ENCODE measurements around the gene BARX2. TPM values are rescaled to one million over a fixed set of nuclear protein-coding genes. Genes with fewer than 3 reads are reported as not detected.

The BARX2 gene
- total and polyA plus RNA-seq, 9 donors, result 0.06 to 6.2 (median 0.35) TPM; not detected in 4

GRCh38 chr11:129453293-129453721, 77.7 kb downstream of the BARX2 start:
- Histone ChIP-seq H3K4me3 (no peak overlapping the region), H3K4me1 (ENCODE audit: insufficient read depth) (no peaks in the 10 kb centered on the region), H3K27ac (no peak overlapping the region), H3K27me3 (no peaks in the 10 kb centered on the region), H3K9me3 (no peaks in the 10 kb centered on the region), H3K36me3 (no peaks in the 10 kb centered on the region)
- no peak for TF ChIP-seq POLR2A (IDR thresholded peaks at IDR 0.05)
- TF ChIP-seq, protein P1, sequence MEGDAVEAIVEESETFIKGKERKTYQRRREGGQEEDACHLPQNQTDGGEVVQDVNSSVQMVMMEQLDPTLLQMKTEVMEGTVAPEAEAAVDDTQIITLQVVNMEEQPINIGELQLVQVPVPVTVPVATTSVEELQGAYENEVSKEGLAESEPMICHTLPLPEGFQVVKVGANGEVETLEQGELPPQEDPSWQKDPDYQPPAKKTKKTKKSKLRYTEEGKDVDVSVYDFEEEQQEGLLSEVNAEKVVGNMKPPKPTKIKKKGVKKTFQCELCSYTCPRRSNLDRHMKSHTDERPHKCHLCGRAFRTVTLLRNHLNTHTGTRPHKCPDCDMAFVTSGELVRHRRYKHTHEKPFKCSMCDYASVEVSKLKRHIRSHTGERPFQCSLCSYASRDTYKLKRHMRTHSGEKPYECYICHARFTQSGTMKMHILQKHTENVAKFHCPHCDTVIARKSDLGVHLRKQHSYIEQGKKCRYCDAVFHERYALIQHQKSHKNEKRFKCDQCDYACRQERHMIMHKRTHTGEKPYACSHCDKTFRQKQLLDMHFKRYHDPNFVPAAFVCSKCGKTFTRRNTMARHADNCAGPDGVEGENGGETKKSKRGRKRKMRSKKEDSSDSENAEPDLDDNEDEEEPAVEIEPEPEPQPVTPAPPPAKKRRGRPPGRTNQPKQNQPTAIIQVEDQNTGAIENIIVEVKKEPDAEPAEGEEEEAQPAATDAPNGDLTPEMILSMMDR (IDR thresholded peaks at IDR 0.05), result no peak
- no peak for TF ChIP-seq EP300 (IDR thresholded peaks at IDR 0.05)
- DNase-seq, result no peak
- WGBS, 3 donors, result 36 to 38% (median 38%) methylated on average over 6 of the region's 6 CpGs
- intact Hi-C loops (cut with DNase I), result no loop called here

DNA sequence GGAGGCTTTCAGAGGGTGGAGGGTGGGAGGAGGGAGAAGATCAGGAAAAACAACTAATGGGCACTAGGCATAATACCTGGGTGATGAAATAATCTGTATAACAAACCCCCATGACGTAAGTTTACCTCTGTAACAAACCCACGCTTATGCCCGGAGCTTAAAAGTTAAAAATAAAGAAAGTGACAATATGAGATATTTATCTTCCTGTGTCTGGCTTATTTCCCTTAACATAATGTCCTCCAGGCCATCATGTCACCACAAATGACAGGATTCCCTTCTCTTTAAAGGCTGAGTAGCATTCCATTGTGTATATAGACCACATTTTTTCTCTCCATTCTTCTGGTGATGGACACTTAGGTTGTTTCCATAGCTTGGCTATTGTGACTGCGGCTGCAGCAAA, 79.5 kb downstream of the BARX2 start:
- WGBS, 3 donors, result 87 to 95% (median 87%) methylated on average over 4 of the region's 4 CpGs
- no peak for DNase-seq
- TF ChIP-seq EP300 (IDR thresholded peaks at IDR 0.05), result no peak
- TF ChIP-seq, protein P1 (IDR thresholded peaks at IDR 0.05), result no peak
- no peak for TF ChIP-seq POLR2A (IDR thresholded peaks at IDR 0.05)
- H3K4me1 ChIP-seq (ENCODE audit: insufficient read depth), result no peaks in the 10 kb centered on the region
- H3K27ac ChIP-seq, result no peak overlapping the region
- no peaks in the 10 kb centered on the region for H3K36me3 ChIP-seq
- intact Hi-C loops (cut with DNase I), result no loop called here
- no peaks in the 10 kb centered on the region for H3K27me3 ChIP-seq
- no peaks in the 10 kb centered on the region for H3K9me3 ChIP-seq
- H3K4me3 ChIP-seq, result no peak overlapping the region

GRCh38 chr11:129455756-129456655, 80.4 kb downstream of the BARX2 start:
- no peaks in the 10 kb centered on the region for H3K4me1 ChIP-seq (ENCODE audit: insufficient read depth)
- H3K9me3 ChIP-seq, result no peaks in the 10 kb centered on the region
- no peak for DNase-seq
- no peak overlapping the region for H3K27ac ChIP-seq
- WGBS, 3 donors, result 56 to 59% (median 59%) methylated on average over 17 of the region's 17 CpGs
- H3K36me3 ChIP-seq, result no peaks in the 10 kb centered on the region
- TF ChIP-seq, protein P1 (IDR thresholded peaks at IDR 0.05), result no peak
- TF ChIP-seq POLR2A (IDR thresholded peaks at IDR 0.05) (no peak), EP300 (IDR thresholded peaks at IDR 0.05) (no peak)
- intact Hi-C loops (cut with DNase I), result no loop called here
- no peak overlapping the region for H3K4me3 ChIP-seq
- no peaks in the 10 kb centered on the region for H3K27me3 ChIP-seq

- intact Hi-C loops (cut with DNase I), result no loop called here
- Histone ChIP-seq H3K27ac (no peak overlapping the region), H3K4me1 (ENCODE audit: insufficient read depth) (no peaks in the 10 kb centered on the region), H3K9me3 (no peaks in the 10 kb centered on the region), H3K36me3 (no peaks in the 10 kb centered on the region), H3K27me3 (no peaks in the 10 kb centered on the region), H3K4me3 (no peak overlapping the region)
- no peak for TF ChIP-seq EP300 (IDR thresholded peaks at IDR 0.05)
- TF ChIP-seq POLR2A (IDR thresholded peaks at IDR 0.05), result no peak
- TF ChIP-seq, protein P1 (IDR thresholded peaks at IDR 0.05), result no peak
- no peak for DNase-seq
- WGBS, 3 donors, result 18 to 34% (median 24%) methylated on average over 6 of the region's 6 CpGs
These were observed 81.7 kb downstream of the BARX2 start for GRCh38 chr11:129457321-129457720.
